Naive B cell (primary cell): ENCODE measurements around the gene PRSS27. TPM values are rescaled to one million over a fixed set of nuclear protein-coding genes. Genes with fewer than 3 reads are reported as not detected.
"Not testable (repeated sequence)": the region's sequence is repeated elsewhere in the genome, so short reads cannot be mapped to it uniquely, and the experiment has no call there.

ENCODE experiments used
- ATAC-seq, 2 donors: fragments of 150-1000 bp; cut with Tn5 transposase; 2 replicates each; pipeline ENCODE4 v1.10.0; 2021; ENCODE audit warnings: low read depth in 2 of 2, mild to moderate bottlenecking in 2 of 2, moderate library complexity in 2 of 2
- DNase-seq: peaks from one replicate; pipeline ENCODE4 v3.0.0; 2022
- H3K27ac Mint-ChIP-seq, 6 donors: one replicate each; pipeline ENCODE4 v1.8.0; 2020 to 2022; ENCODE audit warnings: mild to moderate bottlenecking in 6 of 6, mixed read lengths in 6 of 6, moderate library complexity in 5 of 6, inconsistent platforms in 2 of 6
- H3K27me3 Mint-ChIP-seq, 3 donors: one replicate each; pipeline ENCODE4 v1.8.0; 2021 to 2022; ENCODE audit warnings: mixed read lengths in 3 of 3, mild to moderate bottlenecking in 1 of 3
- H3K36me3 Mint-ChIP-seq, 2 donors: one replicate each; pipeline ENCODE4 v1.8.0; 2020 to 2022; ENCODE audit warnings: mixed read lengths in 2 of 2, inconsistent platforms in 1 of 2, mild to moderate bottlenecking in 1 of 2
- H3K4me1 Mint-ChIP-seq, 3 donors: one replicate each; pipeline ENCODE4 v1.8.0; 2020 to 2022; ENCODE audit warnings: mixed read lengths in 3 of 3, inconsistent platforms in 1 of 3, mild to moderate bottlenecking in 1 of 3, moderate library complexity in 1 of 3
- H3K4me3 Mint-ChIP-seq, 8 donors: one replicate each; pipeline ENCODE4 v1.8.0; 2020 to 2022; ENCODE audit warnings: mild to moderate bottlenecking in 8 of 8, mixed read lengths in 8 of 8, moderate library complexity in 8 of 8, inconsistent platforms in 2 of 8
- H3K9me3 Mint-ChIP-seq, 7 donors: one replicate each; pipeline ENCODE4 v1.8.0; 2020 to 2022; ENCODE audit warnings: mixed read lengths in 7 of 7, mild to moderate bottlenecking in 5 of 7, inconsistent platforms in 2 of 7, moderate library complexity in 1 of 7
- polyA plus RNA-seq, 6 donors: library from polyadenylated mRNA; unstranded; fragments of 300-500 nt; fragmentation: Illumina TruSeq; gene quantifications; one replicate each; pipeline ENCODE4 v1.2.3, GENCODE V29; 2021; ENCODE audit warnings: low read depth in 6 of 6

Gene PRSS27
- polyA plus RNA-seq, 6 donors from 2014 or later = 0.36 TPM; not detected in 5

GRCh38 chr16:2689422-2689821 lies 30.6 kb downstream of the PRSS27 start:
- not testable (repeated sequence) for DNase-seq, H3K27me3 Mint-ChIP-seq, H3K27ac Mint-ChIP-seq, H3K4me3 Mint-ChIP-seq, H3K36me3 Mint-ChIP-seq, H3K9me3 Mint-ChIP-seq, ATAC-seq
- peaks cover 10 to 30% (median 23%) of the 10 kb centered on the region in 3 donors for H3K4me1 Mint-ChIP-seq

GRCh38 chr16:2687531-2688308 lies 32.3 kb downstream of the PRSS27 start:
- no peaks in the 10 kb centered on the region for H3K36me3 Mint-ChIP-seq
- DNase-seq (no peak), ATAC-seq (no peak)
- no peaks in the 10 kb centered on the region for H3K9me3 Mint-ChIP-seq
- H3K4me1 Mint-ChIP-seq = peaks cover 6 to 36% (median 23%) of the 10 kb centered on the region in 3 donors
- peak overlapping the region; percentile 77 to 94 (median 86) for H3K4me3 Mint-ChIP-seq
- H3K27ac Mint-ChIP-seq = peak overlapping the region in 5 of 6 donors; percentile 93 to 96 (median 95)
- no peaks in the 10 kb centered on the region for H3K27me3 Mint-ChIP-seq

DNA sequence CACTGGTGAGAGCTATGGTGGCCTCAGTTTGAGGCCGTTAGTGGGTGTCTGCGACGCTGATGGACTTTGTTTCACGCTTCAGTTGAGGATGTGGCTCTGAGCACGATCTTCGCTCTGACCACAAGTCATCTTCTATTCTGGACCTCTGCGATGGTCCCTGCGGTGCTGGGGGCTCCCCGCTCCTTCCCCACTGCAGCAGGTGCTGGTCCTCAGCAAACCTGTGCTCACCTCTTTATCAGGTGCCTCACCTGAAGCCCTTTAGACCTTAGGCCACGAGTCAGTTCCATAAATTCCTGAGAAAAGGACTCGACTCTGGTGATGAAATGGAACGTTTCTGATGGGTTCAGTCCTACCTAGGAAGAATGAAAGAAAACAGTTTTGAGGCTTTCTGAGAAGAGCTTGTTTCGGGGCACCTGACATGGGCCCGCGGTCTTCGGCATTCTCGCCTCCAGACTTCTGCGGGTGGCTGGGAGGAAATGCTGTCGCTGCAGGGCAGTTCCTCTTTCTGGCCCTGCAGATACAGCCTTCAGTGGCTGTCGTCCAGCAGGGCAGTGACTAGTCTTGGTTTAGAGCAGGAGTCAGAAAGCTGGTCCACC lies 33.0 kb downstream of the PRSS27 start:
- H3K4me1 Mint-ChIP-seq = peaks cover 11 to 36% (median 27%) of the 10 kb centered on the region in 3 donors
- H3K4me3 Mint-ChIP-seq = peak overlapping the region; percentile 77 to 94 (median 86)
- no peaks in the 10 kb centered on the region for H3K9me3 Mint-ChIP-seq
- H3K36me3 Mint-ChIP-seq = no peaks in the 10 kb centered on the region
- ATAC-seq (peak; percentile 44 to 61), DNase-seq (peak; percentile 76)
- peak overlapping the region; percentile 56 to 96 (median 95) for H3K27ac Mint-ChIP-seq
- H3K27me3 Mint-ChIP-seq = no peaks in the 10 kb centered on the region

DNA sequence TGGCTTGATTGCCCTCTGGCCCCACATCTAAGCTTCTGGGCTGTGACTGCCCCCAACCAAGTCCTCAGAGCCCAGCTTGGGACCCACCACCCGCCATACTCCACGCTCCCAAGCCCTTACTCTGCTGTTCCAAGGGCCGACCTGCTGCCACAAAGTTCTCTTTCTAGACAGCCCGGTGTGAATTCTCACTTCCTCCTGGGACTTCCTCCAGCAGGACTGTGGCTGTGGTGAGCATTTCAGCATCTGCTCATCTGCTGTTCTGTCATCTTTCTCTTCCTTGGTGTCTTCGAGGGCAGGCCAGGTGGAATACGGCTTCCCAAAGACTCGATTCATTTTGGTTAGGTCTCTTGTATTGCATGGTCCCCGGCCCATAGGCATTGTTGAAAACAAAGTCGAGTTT lies 33.9 kb downstream of the PRSS27 start:
- Mint-ChIP-seq H3K4me1 (peaks cover 13 to 45% (median 28%) of the 10 kb centered on the region in 3 donors), H3K4me3 (peak overlapping the region in 2 of 8 donors; percentile 44 to 62)
- peak; percentile 64 to 66 for ATAC-seq
- not testable (repeated sequence) for H3K27ac Mint-ChIP-seq, DNase-seq, H3K27me3 Mint-ChIP-seq, H3K36me3 Mint-ChIP-seq, H3K9me3 Mint-ChIP-seq

DNA sequence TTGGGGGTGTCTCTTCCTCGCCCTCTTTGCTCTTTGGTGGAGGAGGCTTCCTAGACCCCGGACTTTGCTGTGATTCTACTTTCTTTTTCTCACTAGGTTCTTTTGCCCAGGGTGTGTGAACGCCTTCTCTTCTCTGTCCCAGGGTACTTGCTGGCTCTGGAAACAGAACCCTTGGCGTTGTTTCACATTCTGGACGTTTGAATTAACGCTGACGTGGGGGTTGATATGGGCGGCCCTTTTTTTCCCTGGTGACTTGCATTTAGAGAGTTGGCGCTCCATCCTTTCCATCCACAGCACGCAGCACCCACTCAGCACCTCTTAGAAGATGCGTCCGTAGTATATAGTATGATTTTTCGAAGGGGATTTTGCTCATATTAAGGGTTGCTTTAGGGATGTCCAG lies 37.0 kb downstream of the PRSS27 start:
- not testable (repeated sequence) for H3K9me3 Mint-ChIP-seq, ATAC-seq, H3K27me3 Mint-ChIP-seq, DNase-seq, H3K36me3 Mint-ChIP-seq
- Mint-ChIP-seq H3K4me3 (peak overlapping the region; percentile 74 to 97 (median 96)), H3K27ac (peak overlapping the region in 4 of 6 donors; percentile 49 to 95 (median 80)), H3K4me1 (peaks cover 13 to 40% (median 18%) of the 10 kb centered on the region in 3 donors)

GRCh38 chr16:2682209-2683021 lies 37.6 kb downstream of the PRSS27 start, which contains the start of gene KCTD5:
Gene KCTD5, plus strand, starts transcription at chr16:2682523. Its CDS starts 26 bp downstream, at chr16:2682549.
- Mint-ChIP-seq H3K4me1 (peaks cover 12 to 35% (median 13%) of the 10 kb centered on the region in 3 donors), H3K36me3 (no peaks in the 10 kb centered on the region), H3K4me3 (peak within 1 kb of the TSS; percentile 96 to 97 (median 96)), H3K9me3 (no peaks in the 10 kb centered on the region), H3K27ac (peak within 1 kb of the TSS; percentile 61 to 98 (median 96)), H3K27me3 (no peaks in the 10 kb centered on the region)
- DNase-seq = peak; percentile 94
- peak; percentile 80 to 85 for ATAC-seq

DNA sequence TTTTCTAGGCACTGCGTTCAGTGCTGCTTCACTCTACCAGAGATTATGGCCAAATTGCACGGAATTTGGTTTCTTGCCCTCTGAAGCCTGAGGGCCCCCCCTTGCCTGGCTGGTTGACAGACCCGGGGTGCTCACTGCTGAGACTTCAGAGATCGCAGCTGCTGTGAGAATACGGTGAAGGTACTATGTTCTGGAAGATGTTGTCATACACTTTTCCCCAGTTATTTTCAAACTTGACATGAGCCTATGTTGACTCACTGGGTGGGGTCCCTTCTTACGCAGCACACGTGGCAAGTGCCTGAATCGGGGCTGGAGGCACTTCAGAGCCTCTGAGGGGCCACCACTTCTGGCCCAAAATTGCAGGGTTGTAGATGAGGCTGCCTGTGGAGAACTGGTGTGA lies 39.7 kb downstream of the PRSS27 start:
- not testable (repeated sequence) for H3K27me3 Mint-ChIP-seq, H3K36me3 Mint-ChIP-seq, ATAC-seq, H3K9me3 Mint-ChIP-seq, DNase-seq
- Mint-ChIP-seq H3K4me3 (peak overlapping the region in 4 of 8 donors; percentile 15 to 97 (median 44)), H3K27ac (peak overlapping the region in 2 of 6 donors; percentile 15 to 57), H3K4me1 (peaks cover 5 to 24% (median 7%) of the 10 kb centered on the region in 3 donors)

DNA sequence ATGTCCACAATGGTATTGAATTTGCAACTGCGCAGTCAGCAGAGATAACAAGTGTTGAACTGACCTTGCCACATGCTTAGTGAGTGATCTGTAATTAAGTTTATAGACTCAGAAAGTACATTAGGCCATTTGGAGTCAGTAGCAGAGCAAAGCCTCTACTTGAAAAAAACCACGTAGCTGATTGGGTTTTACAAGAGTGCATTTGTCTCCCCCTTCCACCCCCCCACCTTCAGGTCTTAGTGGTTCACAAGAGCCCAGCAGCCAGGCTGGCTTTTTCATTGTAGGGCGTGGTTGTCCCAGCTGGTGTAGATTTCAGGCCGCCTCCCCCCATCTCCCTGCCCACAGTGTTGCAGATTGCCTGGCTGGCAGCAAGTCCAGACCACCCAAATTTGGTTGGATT lies 40.1 kb downstream of the PRSS27 start:
- H3K27ac Mint-ChIP-seq = not testable (repeated sequence)

DNA sequence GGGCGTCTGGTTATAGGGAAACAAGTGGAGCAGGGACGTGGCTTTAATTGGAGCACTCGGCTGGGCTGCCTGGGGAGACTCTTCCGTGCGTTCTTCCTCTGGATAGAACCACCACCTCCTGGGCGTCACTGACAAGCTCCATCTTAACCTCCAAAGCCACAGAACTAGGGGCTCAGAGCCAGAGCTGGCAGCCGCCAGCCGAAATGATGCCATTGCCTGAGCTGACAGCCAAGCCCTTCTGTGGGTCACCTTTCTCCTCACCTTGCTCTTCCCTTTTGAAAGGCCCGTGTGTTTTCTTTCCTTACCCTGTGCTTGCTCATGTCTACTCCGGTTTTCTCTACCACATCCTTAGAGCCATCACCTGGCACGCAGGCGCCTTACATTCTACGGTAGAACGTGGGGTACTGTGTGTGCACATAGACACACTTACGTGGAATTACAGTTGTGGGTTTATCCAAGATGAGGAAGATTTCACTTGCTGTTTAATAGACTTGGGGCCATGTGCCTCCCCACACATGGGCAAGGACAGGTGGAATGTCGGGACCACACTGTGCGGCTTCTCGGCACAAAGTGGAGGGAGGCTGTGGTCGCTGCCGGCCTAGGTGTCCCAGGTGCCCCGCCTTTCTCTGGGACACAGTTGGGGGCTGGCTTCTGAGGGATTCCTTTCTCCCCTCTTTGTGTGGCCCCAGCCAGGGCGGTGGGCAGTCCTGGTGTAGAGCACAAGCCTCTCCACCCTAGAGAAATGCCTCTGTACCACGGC lies 41.6 kb downstream of the PRSS27 start:
- H3K4me1 Mint-ChIP-seq = peaks cover 5 to 16% (median 7%) of the 10 kb centered on the region in 3 donors
- H3K27me3 Mint-ChIP-seq, H3K27ac Mint-ChIP-seq, H3K36me3 Mint-ChIP-seq, H3K9me3 Mint-ChIP-seq, ATAC-seq, DNase-seq: not testable (repeated sequence)
- H3K4me3 Mint-ChIP-seq = peak overlapping the region in 1 of 8 donors; percentile 12

More for the DNA sequence above, 40.1 kb downstream of the PRSS27 start:
- H3K36me3 Mint-ChIP-seq, DNase-seq, ATAC-seq, H3K27me3 Mint-ChIP-seq, H3K9me3 Mint-ChIP-seq: not testable (repeated sequence)
- H3K4me1 Mint-ChIP-seq = peaks cover 5 to 23% (median 7%) of the 10 kb centered on the region in 3 donors
- H3K4me3 Mint-ChIP-seq = peak overlapping the region in 2 of 8 donors; percentile 5 to 97

- H3K36me3 Mint-ChIP-seq, DNase-seq, H3K27me3 Mint-ChIP-seq, ATAC-seq, H3K9me3 Mint-ChIP-seq, H3K27ac Mint-ChIP-seq: not testable (repeated sequence)
- peaks cover under 1 to 15% (median 2%) of the 10 kb centered on the region in 3 donors for H3K4me1 Mint-ChIP-seq
- H3K4me3 Mint-ChIP-seq = peak overlapping the region in 1 of 8 donors; percentile 64
Measured at GRCh38 chr16:2676937-2677336, 43.1 kb downstream of the PRSS27 start.

- no peaks in the 10 kb centered on the region for H3K27me3 Mint-ChIP-seq
- ATAC-seq = no peak
- peak overlapping the region in 3 of 8 donors; percentile 32 to 60 (median 58) for H3K4me3 Mint-ChIP-seq
- H3K4me1 Mint-ChIP-seq = peaks cover 0 to 18% (median 5%) of the 10 kb centered on the region in 3 donors
- no peak overlapping the region for H3K27ac Mint-ChIP-seq
- no peak for DNase-seq
- H3K36me3 Mint-ChIP-seq = no peaks in the 10 kb centered on the region
- no peaks in the 10 kb centered on the region for H3K9me3 Mint-ChIP-seq
Measured at GRCh38 chr16:2675714-2676113, 44.3 kb downstream of the PRSS27 start.

DNA sequence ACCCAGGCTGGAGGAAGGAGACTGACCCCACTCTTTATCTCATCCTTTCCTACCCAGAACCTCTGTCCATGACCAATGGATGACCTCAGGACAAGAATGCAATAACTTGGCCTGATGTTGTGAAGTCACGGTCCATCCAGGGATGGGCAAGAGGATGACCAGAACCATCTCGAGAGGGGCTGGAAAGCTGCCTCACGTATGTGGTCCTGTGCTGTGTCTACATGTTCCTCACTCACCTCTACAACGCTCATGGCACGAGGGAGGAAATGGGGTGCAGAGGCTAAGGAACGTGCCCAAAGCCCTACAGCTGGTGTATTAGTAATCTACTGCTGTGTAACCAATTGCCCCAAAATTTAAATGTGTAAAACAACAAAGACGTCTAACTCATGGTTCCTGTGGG lies 45.0 kb downstream of the PRSS27 start:
- no peak for ATAC-seq
- H3K27me3 Mint-ChIP-seq = no peaks in the 10 kb centered on the region
- DNase-seq = no peak
- H3K4me3 Mint-ChIP-seq = peak overlapping the region in 4 of 8 donors; percentile 8 to 56 (median 48)
- no peaks in the 10 kb centered on the region for H3K36me3 Mint-ChIP-seq
- H3K9me3 Mint-ChIP-seq = no peaks in the 10 kb centered on the region
- no peak overlapping the region for H3K27ac Mint-ChIP-seq
- H3K4me1 Mint-ChIP-seq = peaks cover 5 to 24% (median 12%) of the 10 kb centered on the region in 3 donors
